Activated T-cell treated with anti-CD3 and anti-CD28 coated beads, Interleukin-2, amount 50 U/mL, for 24 hours (primary cell): Measurements from ENCODE around the gene PARS2.

Experiments
- DNase-seq: peaks from one replicate; pipeline ENCODE4 v3.0.0-alpha.2; 2020
- H3K27ac Mint-ChIP-seq: 2 replicates; pipeline ENCODE4 v1.8.0; 2020; ENCODE audit warnings: mild to moderate bottlenecking, mixed read lengths
- H3K27me3 Mint-ChIP-seq: 2 replicates; pipeline ENCODE4 v1.8.0; 2020; ENCODE audit warnings: mixed read lengths
- H3K36me3 Mint-ChIP-seq: 2 replicates; pipeline ENCODE4 v1.8.0; 2020; ENCODE audit warnings: low read depth, mixed read lengths
- H3K4me1 Mint-ChIP-seq: 2 replicates; pipeline ENCODE4 v1.8.0; 2020; ENCODE audit warnings: low read depth, mixed read lengths
- H3K4me3 Mint-ChIP-seq: 2 replicates; pipeline ENCODE4 v1.8.0; 2020; ENCODE audit warnings: mild to moderate bottlenecking, moderate library complexity, mixed read lengths
- H3K9me3 Mint-ChIP-seq: 2 replicates; pipeline ENCODE4 v1.8.0; 2020; ENCODE audit warnings: mixed read lengths

The PARS2 gene

DNA sequence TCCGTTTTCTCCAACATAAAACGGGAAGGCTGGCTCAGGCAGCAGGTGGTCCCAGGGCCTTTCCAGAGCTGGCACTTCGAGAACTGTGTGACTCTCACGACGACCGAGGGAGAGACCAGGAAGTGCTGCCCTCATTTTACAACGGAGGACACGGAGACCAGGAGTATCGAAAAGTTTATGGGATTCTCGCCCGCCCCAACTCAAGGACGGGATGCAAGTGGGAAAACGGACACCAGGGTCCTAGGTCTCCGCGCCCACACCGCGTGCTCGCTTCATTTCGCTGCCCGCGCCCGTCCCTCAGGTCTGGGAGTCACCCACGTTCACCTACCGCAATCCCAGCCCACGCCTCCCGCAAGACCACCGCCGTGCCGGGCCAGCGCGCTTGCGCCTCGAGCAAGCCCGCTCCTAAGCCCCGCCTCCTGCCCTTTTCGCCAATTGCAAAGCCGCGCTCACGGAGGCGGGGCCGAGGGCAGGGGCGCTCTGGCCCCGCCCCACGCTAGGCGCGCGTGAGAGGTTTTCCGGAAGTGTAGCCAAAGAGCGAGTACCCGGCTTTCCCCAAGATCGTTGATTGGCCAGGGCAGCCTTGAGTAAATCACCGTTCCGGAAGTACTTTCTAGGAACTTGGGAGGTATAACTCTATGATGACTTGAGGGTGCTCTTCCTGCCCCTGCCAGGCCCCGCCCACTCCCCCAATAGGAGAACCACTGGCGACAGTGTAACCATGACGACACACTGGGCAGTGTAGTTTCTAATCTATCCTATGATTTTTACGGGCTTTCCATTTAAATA, at the start of gene PARS2:
Gene PARS2 (minus strand): TSS at position 391 of the 789 bp plus-strand sequence. CDS start 5,362 bp downstream, outside the sequence.
- Mint-ChIP-seq H3K36me3 (peaks cover 7% of the 10 kb centered on the region), H3K27me3 (no peaks in the 10 kb centered on the region), H3K27ac (peak within 1 kb of the TSS; percentile 95), H3K9me3 (no peaks in the 10 kb centered on the region), H3K4me3 (peak within 1 kb of the TSS; percentile 90), H3K4me1 (peaks cover 17% of the 10 kb centered on the region)
- peak; percentile 95 for DNase-seq

DNA sequence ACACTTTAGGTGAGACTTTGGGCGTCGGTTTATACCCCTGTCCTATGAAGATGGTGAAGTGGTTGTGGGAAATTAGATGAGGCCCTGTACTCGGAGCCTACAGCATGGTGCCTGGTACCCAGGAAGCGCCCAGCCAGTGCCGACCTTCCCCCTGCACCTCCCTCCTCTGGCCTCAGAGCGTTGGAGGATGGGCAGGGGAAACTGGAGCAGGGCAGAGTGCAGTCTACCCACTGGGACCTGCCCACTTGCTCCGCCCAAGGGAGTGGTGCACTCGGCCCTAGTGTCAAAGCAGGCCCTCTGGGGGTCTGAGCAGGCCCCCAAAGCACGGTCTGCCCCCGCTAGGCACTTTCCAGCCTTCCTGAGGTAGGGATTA, 49.8 kb upstream of the PARS2 start:
- Mint-ChIP-seq H3K36me3 (no peaks in the 10 kb centered on the region), H3K27me3 (no peaks in the 10 kb centered on the region), H3K4me1 (peaks cover 8% of the 10 kb centered on the region), H3K4me3 (no peak overlapping the region), H3K27ac (no peak overlapping the region), H3K9me3 (no peaks in the 10 kb centered on the region)
- no peak for DNase-seq

DNA sequence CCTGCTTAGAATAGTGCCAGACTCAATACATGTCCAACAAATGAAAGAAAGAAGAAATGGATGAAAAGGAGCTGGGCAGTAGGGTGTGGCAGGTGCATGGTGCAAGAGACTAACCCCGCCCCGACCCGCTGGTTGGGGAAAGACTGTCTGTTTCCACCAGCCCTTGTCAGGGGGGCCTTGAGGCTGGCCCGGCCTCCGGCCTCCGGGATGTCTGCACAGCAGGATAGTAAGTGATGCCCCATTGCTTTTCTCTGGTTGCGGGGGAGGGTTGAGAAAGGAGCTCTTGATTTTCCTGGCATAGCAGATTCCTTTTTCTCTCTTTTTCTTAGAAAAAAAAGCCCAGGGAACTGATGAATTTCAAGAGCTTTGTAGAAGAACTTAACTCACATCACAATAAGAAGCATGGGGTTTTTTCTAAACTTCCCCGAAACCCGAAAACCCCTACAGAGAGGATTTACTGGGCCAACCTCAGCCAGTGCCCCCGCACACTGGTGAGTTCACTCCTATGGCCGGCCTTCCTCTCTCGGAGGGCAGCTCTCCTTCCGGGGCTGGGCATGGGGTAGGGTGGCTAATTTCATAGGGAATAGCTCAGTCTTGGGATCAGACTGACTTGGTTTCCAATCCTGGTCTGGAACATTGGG, 49.3 kb upstream of the PARS2 start:
- no peak for DNase-seq
- H3K36me3 Mint-ChIP-seq, result no peaks in the 10 kb centered on the region
- no peak overlapping the region for H3K4me3 Mint-ChIP-seq
- H3K27ac Mint-ChIP-seq, result no peak overlapping the region
- no peaks in the 10 kb centered on the region for H3K27me3 Mint-ChIP-seq
- peaks cover 8% of the 10 kb centered on the region for H3K4me1 Mint-ChIP-seq
- no peaks in the 10 kb centered on the region for H3K9me3 Mint-ChIP-seq

DNA sequence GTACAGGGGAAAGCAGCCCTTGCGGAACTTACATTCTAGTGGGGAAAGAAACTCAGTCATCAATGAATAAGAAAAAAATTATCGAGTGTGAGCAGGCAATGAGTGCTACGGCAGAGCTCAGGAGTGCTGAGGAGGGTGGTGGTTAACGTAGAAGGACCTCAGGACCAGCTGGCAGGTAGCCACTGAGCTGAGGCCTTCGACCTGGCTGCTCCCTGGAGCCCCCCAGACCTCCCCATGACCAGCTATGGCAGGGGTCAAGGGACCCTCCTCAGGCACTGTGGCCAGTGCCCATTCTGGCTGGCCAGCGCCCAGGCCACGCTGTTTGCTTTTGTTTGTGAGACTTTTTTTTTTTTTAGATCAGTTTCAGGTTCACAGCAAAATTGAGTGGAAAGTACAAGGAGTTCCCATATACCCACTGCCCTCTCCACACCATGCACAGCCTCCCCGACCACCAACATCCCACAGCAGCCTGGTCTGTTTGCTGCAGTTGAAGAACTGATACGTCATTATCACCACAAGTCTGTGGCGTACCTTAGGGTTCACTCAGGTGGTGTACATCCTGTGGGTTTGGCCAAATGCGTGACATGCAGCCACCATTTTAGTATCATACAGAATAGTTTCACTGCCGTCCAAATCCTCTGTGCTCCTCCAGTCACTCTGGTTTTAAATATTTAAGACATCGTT, 48.6 kb upstream of the PARS2 start:
- Mint-ChIP-seq H3K36me3 (no peaks in the 10 kb centered on the region), H3K9me3 (no peaks in the 10 kb centered on the region), H3K27ac (no peak overlapping the region), H3K27me3 (no peaks in the 10 kb centered on the region), H3K4me3 (no peak overlapping the region), H3K4me1 (peaks cover 6% of the 10 kb centered on the region)
- DNase-seq, result no peak

DNA sequence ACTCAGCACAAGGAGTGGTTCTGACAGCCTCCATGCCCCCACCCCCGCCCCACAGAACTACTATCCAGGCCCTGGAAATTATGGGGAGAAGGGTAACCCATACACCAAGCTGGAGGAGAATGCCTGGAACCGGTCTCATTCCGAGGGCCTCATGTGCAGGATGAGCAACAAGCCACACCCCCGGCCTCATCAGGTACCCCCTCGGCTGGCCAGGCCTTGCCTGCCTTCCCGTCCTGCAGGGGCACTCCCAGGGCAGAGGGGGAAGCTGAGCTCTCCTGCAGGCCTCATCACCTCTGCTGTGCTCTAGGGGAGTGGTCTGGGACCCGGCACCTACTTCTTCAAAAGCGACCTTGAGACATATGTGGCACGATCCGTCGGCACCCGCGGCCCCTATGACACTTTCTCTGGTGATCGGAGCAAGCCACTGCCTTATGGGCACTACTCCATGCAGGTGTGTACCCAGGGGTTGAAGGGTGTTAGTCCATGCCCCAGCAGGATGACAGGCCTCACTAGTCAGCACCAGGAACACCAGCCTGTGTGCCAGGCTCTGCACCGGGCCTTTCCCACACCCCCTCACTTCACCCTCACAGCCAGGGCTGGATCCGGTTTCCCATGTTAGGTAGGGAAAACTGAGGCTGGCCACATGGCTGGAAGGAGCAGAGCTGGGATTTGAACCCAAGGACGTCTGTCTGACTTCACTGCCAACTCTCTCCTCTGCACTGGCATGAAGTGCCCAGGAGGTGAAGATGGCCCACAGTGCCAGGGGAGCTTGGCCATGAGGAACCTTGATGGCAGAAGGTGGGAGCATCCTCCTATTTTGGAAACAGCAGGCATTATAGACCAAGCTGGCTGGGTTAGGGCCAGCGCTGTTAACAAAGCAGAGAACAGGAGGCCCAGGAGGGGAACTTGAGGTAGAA, 47.7 kb upstream of the PARS2 start:
- Mint-ChIP-seq H3K27ac (no peak overlapping the region), H3K27me3 (no peaks in the 10 kb centered on the region)

DNA sequence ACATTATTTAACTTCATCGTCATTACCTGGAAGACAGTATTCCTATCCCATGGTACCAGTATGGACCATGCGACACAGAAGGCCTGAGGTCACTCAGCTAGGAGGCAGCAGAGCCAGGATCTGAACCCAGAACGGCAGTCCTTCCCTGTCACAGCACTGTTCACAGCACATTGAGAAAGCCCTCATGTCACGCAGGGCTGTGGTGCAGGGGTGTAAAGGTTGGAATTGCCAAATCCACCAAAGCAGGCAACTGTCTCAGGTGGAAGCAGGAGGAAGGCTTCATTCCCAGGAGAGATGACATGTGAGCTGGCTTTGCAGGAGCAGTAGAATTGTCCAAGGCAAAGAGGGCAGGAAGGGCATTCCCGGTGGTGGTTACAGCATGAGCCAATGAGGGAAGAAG, 46.7 kb upstream of the PARS2 start:
- Mint-ChIP-seq H3K4me1 (peaks cover 12% of the 10 kb centered on the region), H3K36me3 (no peaks in the 10 kb centered on the region), H3K9me3 (no peaks in the 10 kb centered on the region), H3K27ac (no peak overlapping the region), H3K4me3 (no peak overlapping the region), H3K27me3 (no peaks in the 10 kb centered on the region)
- DNase-seq, result no peak

More for the DNA sequence above, 47.7 kb upstream of the PARS2 start:
- Mint-ChIP-seq H3K4me1 (peaks cover 11% of the 10 kb centered on the region), H3K9me3 (no peaks in the 10 kb centered on the region), H3K36me3 (no peaks in the 10 kb centered on the region), H3K4me3 (no peak overlapping the region)
- no peak for DNase-seq

DNA sequence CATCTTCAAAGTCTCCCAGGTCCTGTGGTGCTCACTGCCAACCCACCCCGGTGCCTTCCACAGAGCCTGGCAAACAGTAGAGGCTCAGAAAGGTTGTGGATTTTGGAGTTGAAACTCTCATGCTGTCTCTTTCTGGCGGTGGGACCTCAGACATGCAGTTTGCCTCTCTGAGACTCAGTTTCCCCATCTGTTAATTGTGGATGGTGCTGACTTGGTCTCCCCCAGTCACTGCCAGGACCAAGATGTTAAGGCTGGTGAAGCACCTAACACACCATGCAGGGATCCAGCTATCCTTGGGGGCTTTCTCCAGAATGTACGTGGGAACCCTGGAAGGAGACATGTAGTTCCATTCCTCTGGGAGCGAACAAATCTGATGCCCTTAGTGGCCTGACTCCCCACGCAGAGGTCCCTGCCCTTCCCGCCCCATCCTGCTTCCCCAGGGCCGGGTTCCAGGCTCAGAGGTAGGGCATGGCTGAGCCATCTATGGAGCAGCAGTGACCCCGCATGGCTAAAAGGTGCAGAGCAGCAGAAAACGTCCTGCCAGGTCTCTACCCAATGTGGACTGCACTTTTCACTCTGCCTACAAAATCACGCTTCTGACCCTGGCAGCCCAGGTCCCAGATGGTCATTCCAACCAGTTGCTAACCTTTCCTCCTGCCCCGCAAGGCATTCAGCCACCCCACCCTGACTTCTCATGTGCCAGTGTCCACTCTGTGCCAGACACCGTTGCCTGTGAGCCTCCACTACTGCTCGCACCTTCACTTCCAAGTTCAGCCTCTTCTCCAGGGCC, 46.0 kb upstream of the PARS2 start:
- peaks cover 15% of the 10 kb centered on the region for H3K4me1 Mint-ChIP-seq

DNA sequence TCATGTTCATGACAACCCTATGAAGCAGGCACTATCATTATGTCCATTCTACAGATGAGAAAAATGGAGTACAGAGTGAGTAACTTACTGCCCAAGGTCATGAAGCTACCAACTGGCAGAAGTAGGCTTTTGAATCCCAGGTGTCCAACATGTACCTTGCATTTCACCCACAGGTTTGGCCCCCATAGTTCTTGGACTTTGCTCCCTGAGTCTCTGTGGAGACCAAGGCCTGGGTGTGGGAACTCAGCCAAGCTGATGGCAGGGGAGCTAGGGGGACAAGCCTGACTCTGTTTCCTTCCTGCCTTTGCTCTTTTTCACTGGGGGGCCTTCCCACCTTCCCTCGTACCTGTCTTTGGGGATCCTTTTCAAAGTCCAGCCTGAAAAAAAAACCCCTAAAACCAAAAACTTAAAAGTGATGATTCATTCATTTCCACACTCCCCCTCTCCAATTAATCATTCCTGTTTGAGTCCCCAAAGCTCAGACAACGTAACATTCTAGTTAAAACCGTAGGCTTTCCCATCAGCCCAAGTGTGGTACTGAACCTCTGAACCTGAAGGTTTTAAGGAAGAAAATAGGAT, 45.3 kb upstream of the PARS2 start:
- H3K27ac Mint-ChIP-seq, result no peak overlapping the region
- DNase-seq, result no peak
- no peaks in the 10 kb centered on the region for H3K27me3 Mint-ChIP-seq
- no peaks in the 10 kb centered on the region for H3K9me3 Mint-ChIP-seq
- peaks cover 22% of the 10 kb centered on the region for H3K4me1 Mint-ChIP-seq
- no peaks in the 10 kb centered on the region for H3K36me3 Mint-ChIP-seq
- no peak overlapping the region for H3K4me3 Mint-ChIP-seq

More for the DNA sequence above, 46.0 kb upstream of the PARS2 start:
- Mint-ChIP-seq H3K36me3 (no peaks in the 10 kb centered on the region), H3K27ac (no peak overlapping the region), H3K4me3 (no peak overlapping the region), H3K9me3 (no peaks in the 10 kb centered on the region), H3K27me3 (no peaks in the 10 kb centered on the region)
- peak; percentile 84 for DNase-seq

DNA sequence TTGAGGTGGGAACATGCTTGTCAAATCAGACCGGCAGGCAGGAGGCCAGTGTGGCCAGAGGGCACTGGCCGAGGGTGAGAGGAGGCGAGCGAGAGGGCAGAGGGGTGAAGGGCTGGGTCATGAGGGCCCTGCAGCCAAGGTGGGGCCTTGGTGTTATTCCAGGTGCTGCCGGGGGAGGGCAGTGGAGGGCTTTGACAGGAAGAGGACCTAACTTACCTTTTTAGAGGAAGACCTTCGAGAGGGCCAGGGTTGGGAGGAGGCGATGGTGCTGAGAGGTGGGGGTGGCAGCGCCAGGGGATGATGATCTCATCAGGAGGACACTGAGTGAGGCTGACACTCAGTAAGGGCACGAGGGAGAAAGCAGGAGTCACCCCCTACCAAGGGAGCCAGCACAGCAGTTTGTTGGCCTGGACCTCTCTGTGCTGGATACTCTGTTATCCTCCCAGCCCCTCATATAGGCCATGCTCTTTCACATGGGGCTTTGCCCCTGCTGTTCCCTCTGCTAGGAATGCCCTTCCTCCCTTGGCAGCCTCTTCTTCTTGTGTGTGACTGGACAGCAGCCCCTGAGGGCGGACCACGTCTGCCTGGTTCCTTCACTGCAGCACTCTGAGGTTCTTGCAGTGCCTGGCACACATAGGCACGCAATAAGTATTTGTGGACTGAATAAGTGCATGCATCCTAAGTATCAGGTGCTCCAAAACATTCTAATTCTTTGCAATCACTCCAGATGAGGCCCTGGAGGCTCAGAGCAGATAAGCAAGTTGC, 44.3 kb upstream of the PARS2 start:
- H3K4me3 Mint-ChIP-seq, result no peak overlapping the region
- no peaks in the 10 kb centered on the region for H3K36me3 Mint-ChIP-seq
- H3K27me3 Mint-ChIP-seq, result no peaks in the 10 kb centered on the region
- no peaks in the 10 kb centered on the region for H3K9me3 Mint-ChIP-seq
- no peak overlapping the region for H3K27ac Mint-ChIP-seq
- no peak for DNase-seq
- peaks cover 32% of the 10 kb centered on the region for H3K4me1 Mint-ChIP-seq

DNA sequence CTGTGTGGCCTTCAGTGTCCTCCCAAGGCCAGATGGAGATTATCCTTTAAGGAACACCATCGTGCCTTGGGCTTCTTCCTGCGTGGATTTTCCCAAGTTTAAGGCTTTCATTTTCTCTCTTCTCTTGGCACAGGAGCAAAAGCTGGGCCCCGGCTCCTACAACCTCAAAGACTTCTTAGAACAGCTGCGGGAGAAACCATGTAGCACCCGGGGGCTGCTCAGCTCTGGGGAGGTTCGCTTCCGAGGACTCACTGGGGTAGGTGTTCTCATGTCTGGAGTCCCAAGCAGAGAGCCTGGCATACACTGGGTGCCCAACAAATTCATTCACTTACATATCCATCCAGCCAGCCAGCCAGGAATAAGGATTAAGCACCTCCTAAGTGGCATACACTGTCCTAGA, 43.4 kb upstream of the PARS2 start:
- Mint-ChIP-seq H3K27ac (peak overlapping the region; percentile 33), H3K27me3 (no peaks in the 10 kb centered on the region), H3K36me3 (no peaks in the 10 kb centered on the region), H3K4me1 (peaks cover 33% of the 10 kb centered on the region), H3K4me3 (no peak overlapping the region), H3K9me3 (no peaks in the 10 kb centered on the region)
- no peak for DNase-seq

DNA sequence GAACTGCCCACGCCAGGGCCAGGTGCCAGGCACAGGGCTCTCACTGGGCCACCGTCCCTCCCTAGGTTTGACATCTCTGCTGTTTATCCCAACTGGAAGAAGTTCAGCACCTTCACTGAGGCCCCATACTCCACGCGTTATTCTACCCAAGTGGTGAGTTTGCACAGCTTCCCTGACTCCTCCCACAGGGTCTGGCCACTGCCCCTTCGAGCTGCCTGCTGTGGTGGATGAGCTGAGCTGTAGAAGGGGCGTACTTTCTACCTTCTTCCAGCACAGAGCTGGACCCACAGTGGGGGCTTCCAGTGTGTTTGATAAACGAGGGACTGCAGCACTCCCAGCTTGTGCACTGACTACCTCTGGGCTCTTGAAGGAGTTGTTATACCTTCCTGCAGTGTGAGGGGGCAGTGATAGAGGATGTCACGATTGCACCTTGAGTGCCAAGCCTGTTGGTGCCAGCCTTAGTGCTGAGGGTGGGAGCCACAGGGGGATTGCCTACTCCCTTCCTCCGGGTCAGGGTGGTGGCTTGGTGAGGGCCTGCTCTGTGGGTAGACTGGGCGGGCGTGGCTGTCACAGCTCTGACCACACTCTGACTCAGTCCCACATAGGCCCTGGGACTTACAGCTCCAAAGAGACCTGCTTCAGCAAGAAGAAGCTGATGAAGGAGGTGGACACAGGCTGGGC, 42.7 kb upstream of the PARS2 start:
- peaks cover 33% of the 10 kb centered on the region for H3K4me1 Mint-ChIP-seq
- DNase-seq, result peak; percentile 42
- no peaks in the 10 kb centered on the region for H3K9me3 Mint-ChIP-seq
- no peak overlapping the region for H3K4me3 Mint-ChIP-seq
- H3K36me3 Mint-ChIP-seq, result no peaks in the 10 kb centered on the region
- no peak overlapping the region for H3K27ac Mint-ChIP-seq
- H3K27me3 Mint-ChIP-seq, result no peaks in the 10 kb centered on the region

DNA sequence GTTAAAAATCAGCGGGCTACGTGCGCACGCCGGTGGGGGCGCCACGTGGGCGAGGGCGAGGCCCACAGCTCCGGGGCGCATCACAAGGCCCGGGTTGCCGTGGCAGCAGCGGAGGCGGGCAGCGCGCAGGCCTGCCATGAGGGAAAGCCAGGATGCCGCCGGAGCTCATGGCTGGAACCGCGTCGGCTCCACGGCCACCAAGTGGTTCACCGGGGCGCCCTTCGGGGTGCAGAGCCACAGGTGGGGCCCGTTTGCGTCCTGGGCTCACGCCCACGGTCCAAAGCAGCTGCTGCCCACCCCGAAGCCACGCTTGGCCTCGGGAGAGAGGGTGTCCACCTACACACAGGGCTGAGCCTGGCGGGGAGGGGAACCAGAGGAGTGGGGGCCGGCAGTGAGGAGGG, 41.7 kb upstream of the PARS2 start:
- no peak for DNase-seq
- H3K27ac Mint-ChIP-seq, result no peak overlapping the region
- no peaks in the 10 kb centered on the region for H3K27me3 Mint-ChIP-seq
- H3K36me3 Mint-ChIP-seq, result no peaks in the 10 kb centered on the region
- H3K4me3 Mint-ChIP-seq, result no peak overlapping the region
- peaks cover 42% of the 10 kb centered on the region for H3K4me1 Mint-ChIP-seq
- no peaks in the 10 kb centered on the region for H3K9me3 Mint-ChIP-seq
